Transverse colon (tissue), 4 donors: ENCODE results near the gene KLF7. TPM values are rescaled to one million over a fixed set of nuclear protein-coding genes. Genes with fewer than 3 reads are reported as not detected.
A peak's percentile ranks its signal among the peaks of the same experiment; 100 is the strongest.

ENCODE experiments used
- DNase-seq: peaks from one replicate; pipeline ENCODE4 v3.0.0-alpha.2; 2019
- H3K27ac ChIP-seq, 4 donors: fragments of 200-600 bp; sonication (generic); 2 replicates each; pipeline ENCODE4 v1.5.1; 2016 to 2018; ENCODE audit warnings: inconsistent platforms in 4 of 4
- H3K27me3 ChIP-seq: fragments of 200-600 bp; sonication (generic); 2 replicates; pipeline ENCODE4 v1.5.1; 2017; ENCODE audit warnings: inconsistent platforms
- H3K36me3 ChIP-seq, 4 donors: fragments of 200-600 bp; sonication (generic); 2 replicates each; pipeline ENCODE4 v1.5.1; 2017 to 2019; ENCODE audit warnings: inconsistent platforms in 4 of 4
- H3K4me1 ChIP-seq, 4 donors: fragments of 200-600 bp; sonication (generic); 2 replicates each; pipeline ENCODE4 v1.5.1; 2017 to 2020; ENCODE audit warnings: inconsistent platforms in 4 of 4
- H3K4me3 ChIP-seq, 4 donors: fragments of 200-600 bp; sonication (generic); 1 replicate in 1 of 4; 2 replicates in 3 of 4; pipeline versions ENCODE4 v1.5.1 to v1.6.1; 2017 to 2019; ENCODE audit warnings: inconsistent platforms in 4 of 4
- H3K9me3 ChIP-seq, 2 donors: fragments of 200-600 bp; sonication (generic); 2 replicates each; pipeline ENCODE4 v1.5.1; 2017 to 2019; ENCODE audit warnings: inconsistent platforms in 2 of 2
- CTCF ChIP-seq, 5 experiments: fragments of 200-600 bp in 3 of 5; fragments of 450-650 bp in 2 of 5; sonication (generic) in 3 of 5; IDR thresholded peaks; 1 replicate in 2 of 5; 2 replicates in 3 of 5; pipeline ENCODE4 v1.5.1; 2016 to 2017; ENCODE audit warnings: antibody characterized with exemption in 5 of 5, inconsistent platforms in 3 of 5, mild to moderate bottlenecking in 2 of 5, moderate library complexity in 1 of 5
- EP300 ChIP-seq: sonication (generic); formaldehyde crosslinking; IDR thresholded peaks from one replicate; pipeline ENCODE4 v1.6.1; 2017; ENCODE audit warnings: antibody characterized with exemption, low read depth
- POLR2A ChIP-seq: fragments of 450-650 bp; IDR thresholded peaks from one replicate; pipeline ENCODE4 v1.6.1; 2016; ENCODE audit warnings: antibody characterized with exemption, mild to moderate bottlenecking, moderate library complexity
- POLR2AphosphoS5 ChIP-seq, 3 donors: sonication (generic); formaldehyde crosslinking; IDR thresholded peaks; one replicate each; pipeline ENCODE4 v1.6.1; 2016; ENCODE audit warnings: antibody characterized with exemption in 3 of 3
- WGBS, 2 donors: methylation state at CpG; one replicate each; pipeline ENCODE4 v1.1.5; 2018; ENCODE audit warnings: low coverage in 1 of 2; 5-methylcytosine and 5-hydroxymethylcytosine counted together
- in situ Hi-C, 4 donors: fragments of 200-750 bp; cut with MboI; loops; one replicate each; pipeline versions ENCODE4 v1.15.0 to v1.15.1; 2017; ENCODE audit warnings: low sequenced_read_pairs in 3 of 4, low pct_ligation_motif_present in 1 of 4, low pct_unique_long_range_greater_than_20kb in 1 of 4
- intact Hi-C: fragments of 100-400 bp; cut with DNase I; formaldehyde crosslinking; loops from one replicate; pipeline ENCODE4 v1.15.1; 2023; ENCODE audit warnings: low total_unique reads
- total RNA-seq, 4 donors: library from RNA; depleted of rRNA; stranded (reverse); fragments of >200 nt; gene quantifications; one replicate each; pipeline ENCODE4 v1.1.0, GENCODE V29; 2016

KLF7 gene
- total RNA-seq, 4 donors from 2014 or later, result 6.2 to 43.4 (median 6.8) TPM

DNA sequence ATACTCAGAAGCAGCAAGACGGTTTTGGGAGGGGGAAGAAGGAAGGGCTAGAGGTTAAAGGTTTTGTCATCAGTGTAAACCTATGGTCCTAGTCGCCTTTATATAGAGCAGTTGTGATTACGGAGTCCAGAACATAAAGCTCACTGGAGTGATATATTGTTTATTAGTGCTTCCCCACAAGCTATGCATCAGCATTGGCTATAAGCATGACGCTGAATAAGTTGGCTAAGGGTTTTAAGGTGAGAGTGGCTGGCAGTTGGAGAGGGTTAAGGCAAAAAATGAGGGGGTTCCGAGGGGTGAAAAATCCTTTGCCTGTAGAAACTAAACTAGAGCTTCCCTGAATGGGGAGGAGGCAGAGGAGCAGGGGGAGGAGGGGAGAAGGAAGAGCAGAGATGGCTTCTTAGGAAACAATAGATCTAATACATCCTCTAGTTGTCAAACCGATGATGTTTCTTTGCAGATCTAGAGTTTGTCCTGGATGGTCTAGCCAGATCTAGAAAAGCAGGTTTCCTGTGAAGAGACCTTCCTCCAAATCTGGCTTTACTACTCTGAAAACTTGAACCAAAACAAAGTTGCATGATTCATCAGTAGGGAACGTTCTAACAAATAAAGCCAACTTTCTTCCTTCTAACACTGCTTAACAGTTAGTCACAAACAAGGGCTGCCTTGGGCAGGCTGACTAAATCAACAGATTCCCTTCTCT lies 2.5 kb downstream of the KLF7 start:
- 21 to 33% methylated on average over 5 to 7 of the region's 7 CpGs for WGBS, 2 donors
- Histone ChIP-seq H3K27ac (peak overlapping the region; percentile 99 to 100 (median 100)), H3K36me3 (no peaks in the 10 kb centered on the region), H3K4me3 (peak overlapping the region in 3 of 4 donors; percentile 69 to 87 (median 87)), H3K9me3 (no peaks in the 10 kb centered on the region), H3K4me1 (peaks cover 8 to 39% (median 17%) of the 10 kb centered on the region in 4 donors), H3K27me3 (peaks cover 24% of the 10 kb centered on the region)
- intact Hi-C loops, result loop anchor here (10.0 kb wide), 1 partner anchor 92 kb away; no protein-coding TSS in a partner anchor
- DNase-seq, result peak; percentile 17
- in situ Hi-C loops, result loop anchor here in 1 of 4 donors (25.0 kb wide), 1 partner anchor 99 kb away; no protein-coding TSS in a partner anchor
- TF ChIP-seq EP300 (no peak), POLR2A (peak; percentile 43), POLR2AphosphoS5 (IDR thresholded peaks at IDR 0.05) (peak; percentile 80)

DNA sequence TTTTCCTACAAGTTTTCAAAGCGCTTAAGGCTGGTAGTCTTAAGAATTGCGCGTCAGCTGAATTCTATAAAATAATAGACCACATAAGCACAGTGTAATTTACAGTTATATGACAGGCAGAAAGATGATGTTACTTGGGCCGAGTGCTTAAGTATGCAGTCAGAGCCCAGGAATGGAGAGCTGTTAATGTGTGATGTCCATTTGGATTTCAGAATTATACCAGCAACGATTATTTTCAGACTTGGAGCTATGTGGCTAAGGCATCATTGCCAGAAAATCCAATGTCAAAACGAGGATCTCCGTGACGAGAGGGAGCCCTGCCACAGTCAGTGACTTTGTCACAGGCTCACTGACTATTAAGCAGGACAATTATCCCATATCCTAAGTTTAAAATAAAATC lies 3.4 kb downstream of the KLF7 start:
- no peak for DNase-seq
- peaks cover 8 to 36% (median 17%) of the 10 kb centered on the region in 4 donors for H3K4me1 ChIP-seq
- H3K36me3 ChIP-seq, result no peaks in the 10 kb centered on the region
- 60 to 64% methylated on average over 3 to 8 of the region's 8 CpGs for WGBS, 2 donors
- in situ Hi-C loops, result loop anchor here in 1 of 4 donors (25.0 kb wide), 1 partner anchor 100 kb away; no protein-coding TSS in a partner anchor
- peak overlapping the region; percentile 99 to 100 (median 100) for H3K27ac ChIP-seq
- peak overlapping the region in 1 of 4 donors; percentile 87 for H3K4me3 ChIP-seq
- intact Hi-C loops, result loop anchor here (10.0 kb wide), 1 partner anchor 92 kb away; no protein-coding TSS in a partner anchor
- H3K9me3 ChIP-seq, result no peaks in the 10 kb centered on the region
- TF ChIP-seq POLR2AphosphoS5 (IDR thresholded peaks at IDR 0.05) (peak in 2 of 3 donors; percentile 52 to 58), CTCF (IDR thresholded peaks at IDR 0.05) (no peak), POLR2A (no peak), EP300 (no peak)
- peaks cover 24% of the 10 kb centered on the region for H3K27me3 ChIP-seq

DNA sequence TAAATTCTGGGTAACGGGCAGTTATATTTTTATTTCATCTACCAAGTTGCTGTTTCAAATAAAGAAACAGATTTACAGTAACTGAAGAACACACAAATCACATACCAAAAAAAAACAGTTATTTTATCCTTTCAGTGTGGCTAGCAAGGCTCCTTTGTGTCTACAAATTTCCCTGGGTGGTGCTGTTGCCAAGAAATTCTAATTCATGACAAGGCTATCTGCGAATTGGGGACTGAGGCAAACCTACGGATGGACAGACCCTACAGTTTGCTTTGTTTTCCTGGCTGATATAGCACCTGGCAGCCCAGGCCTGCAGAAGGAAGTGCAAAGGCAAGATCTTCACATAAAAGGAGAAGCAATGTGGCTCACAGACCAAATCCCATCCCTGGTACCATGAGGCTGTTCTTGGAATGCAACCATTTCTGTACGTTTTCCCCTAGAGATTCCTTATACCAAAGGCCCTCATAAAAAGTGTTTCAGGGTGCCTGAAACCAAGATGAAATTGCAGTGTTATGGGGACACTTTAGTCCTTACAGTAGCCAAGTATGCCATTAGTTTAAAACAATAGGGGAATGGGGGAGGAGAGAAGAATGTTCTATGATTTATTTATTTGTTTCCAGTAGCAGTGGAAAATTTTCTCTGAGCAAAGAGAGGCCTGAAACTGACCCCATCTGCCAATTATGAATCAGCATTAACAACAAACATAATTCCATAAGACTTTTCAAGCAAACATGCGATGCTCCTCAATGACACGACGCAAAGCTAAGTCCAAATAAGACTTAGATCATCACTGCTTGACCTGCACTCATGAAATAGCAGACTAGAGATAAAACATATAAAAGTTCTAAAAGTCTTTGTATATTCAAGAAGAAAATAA lies 4.3 kb downstream of the KLF7 start:
- in situ Hi-C loops (loop anchor here in 1 of 4 donors (25.0 kb wide), 1 partner anchor 101 kb away; no protein-coding TSS in a partner anchor), intact Hi-C loops (loop anchor here (10.0 kb wide), 1 partner anchor 93 kb away; no protein-coding TSS in a partner anchor)
- no peaks in the 10 kb centered on the region for H3K36me3 ChIP-seq
- DNase-seq, result no peak
- H3K4me3 ChIP-seq, result no peak overlapping the region
- WGBS, 2 donors, result 63 to 65% methylated on average over 5 to 7 of the region's 7 CpGs
- no peaks in the 10 kb centered on the region for H3K9me3 ChIP-seq
- no peak for TF ChIP-seq CTCF (IDR thresholded peaks at IDR 0.05)
- no peak for TF ChIP-seq POLR2A
- TF ChIP-seq EP300, result no peak
- TF ChIP-seq POLR2AphosphoS5 (IDR thresholded peaks at IDR 0.05), result no peak
- peaks cover 24% of the 10 kb centered on the region for H3K27me3 ChIP-seq
- peaks cover 9 to 39% (median 18%) of the 10 kb centered on the region in 4 donors for H3K4me1 ChIP-seq
- peak overlapping the region; percentile 99 to 100 (median 100) for H3K27ac ChIP-seq

- Histone ChIP-seq H3K4me1 (peaks cover 9 to 53% (median 21%) of the 10 kb centered on the region in 4 donors), H3K4me3 (no peak overlapping the region), H3K27ac (peak overlapping the region in 2 of 4 donors; percentile 99 to 100), H3K9me3 (no peaks in the 10 kb centered on the region), H3K27me3 (peaks cover 20% of the 10 kb centered on the region), H3K36me3 (no peaks in the 10 kb centered on the region)
- intact Hi-C loops, result loop anchor here (10.0 kb wide), 1 partner anchor 95 kb away; no protein-coding TSS in a partner anchor
- no peak for TF ChIP-seq EP300
- TF ChIP-seq CTCF (IDR thresholded peaks at IDR 0.05), result no peak
- TF ChIP-seq POLR2A, result no peak
- no peak for TF ChIP-seq POLR2AphosphoS5 (IDR thresholded peaks at IDR 0.05)
- no peak for DNase-seq
- WGBS, 2 donors, result 67 to 69% methylated on average over 6 to 7 of the region's 7 CpGs
- in situ Hi-C loops, result loop anchor here in 1 of 4 donors (25.0 kb wide), 1 partner anchor 102 kb away; no protein-coding TSS in a partner anchor
Measured at GRCh38 chr2:207160115-207160514, 5.6 kb downstream of the KLF7 start.
